AG04449 (cell line): Measurements from ENCODE around the gene DMAC2.

Source experiments
- CTCF ChIA-PET: fragments of 350-600 bp; formaldehyde crosslinking; extraction: SDS; loops from one replicate; lab custom pipeline; 2021; ENCODE audit warnings: antibody characterized with exemption; lab: Yijun Ruan, JAX
- POLR2A ChIA-PET: fragments of 400-600, 350-600 bp; formaldehyde crosslinking; extraction: SDS; loops from one replicate; lab custom pipeline; 2020; ENCODE audit warnings: antibody characterized with exemption, inconsistent platforms; lab: Yijun Ruan, JAX
- DNase-seq: peaks from one replicate; pipeline ENCODE4 v3.0.0-alpha.2; 2010; ENCODE audit warnings: low read depth, low spot score
- H3K4me3 ChIP-seq: 2 replicates; pipeline ENCODE4 v1.5.1; 2011; ENCODE audit warnings: low read depth, mild to moderate bottlenecking, control low read depth, low read length
- CTCF ChIP-seq: IDR thresholded peaks from one replicate; pipeline ENCODE4 v1.5.1; 2011; ENCODE audit warnings: mild to moderate bottlenecking, moderate library complexity, low read length, control low read depth, inconsistent platforms; ENCODE audit not compliant: insufficient read depth; ENCODE audit errors: missing control alignments

Gene DMAC2

GRCh38 chr19:41425174-41426115 is 14.3 kb downstream of the DMAC2 start:
- POLR2A ChIA-PET, result no interaction called here
- H3K4me3 ChIP-seq, result no peak overlapping the region
- CTCF ChIA-PET, result interaction anchor here (0.8 to 1.1 kb wide), 2 partner anchors 24 to 146 kb away, joined by 3 read pairs; no protein-coding TSS in a partner anchor

GRCh38 chr19:41424335-41425173 is 15.2 kb downstream of the DMAC2 start:
- TF ChIP-seq CTCF, result no peak
- no peak overlapping the region for H3K4me3 ChIP-seq
- POLR2A ChIA-PET, result no interaction called here
- DNase-seq, result no peak
- CTCF ChIA-PET, result interaction anchor here (0.8 to 1.1 kb wide), 2 partner anchors 15 to 25 kb away, joined by 3 read pairs; partner anchors contain the start of gene DMAC2

More at GRCh38 chr19:41425174-41426115, 14.3 kb downstream of the DMAC2 start:
- DNase-seq, result no peak
- TF ChIP-seq CTCF, result no peak

DNA sequence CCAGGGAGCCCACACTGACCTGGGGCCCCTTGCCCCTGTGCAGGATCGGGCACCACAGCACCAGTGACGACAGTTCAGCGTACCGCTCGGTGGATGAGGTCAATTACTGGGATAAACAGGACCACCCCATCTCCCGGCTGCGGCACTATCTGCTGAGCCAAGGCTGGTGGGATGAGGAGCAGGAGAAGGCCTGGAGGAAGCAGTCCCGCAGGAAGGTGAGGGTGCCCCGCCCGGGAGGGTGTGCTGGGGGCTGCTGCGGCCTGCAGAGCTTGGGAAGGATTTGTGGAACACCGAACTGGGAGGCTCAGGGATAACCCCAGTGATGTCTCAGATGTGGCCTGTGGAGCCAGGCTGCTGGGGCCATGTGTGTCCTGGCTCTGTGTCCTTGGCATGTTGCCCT is 16.8 kb downstream of the DMAC2 start:
- H3K4me3 ChIP-seq, result no peak overlapping the region
- no peak for DNase-seq
- POLR2A ChIA-PET, result no interaction called here
- no peak for TF ChIP-seq CTCF
- CTCF ChIA-PET, result no interaction called here

DNA sequence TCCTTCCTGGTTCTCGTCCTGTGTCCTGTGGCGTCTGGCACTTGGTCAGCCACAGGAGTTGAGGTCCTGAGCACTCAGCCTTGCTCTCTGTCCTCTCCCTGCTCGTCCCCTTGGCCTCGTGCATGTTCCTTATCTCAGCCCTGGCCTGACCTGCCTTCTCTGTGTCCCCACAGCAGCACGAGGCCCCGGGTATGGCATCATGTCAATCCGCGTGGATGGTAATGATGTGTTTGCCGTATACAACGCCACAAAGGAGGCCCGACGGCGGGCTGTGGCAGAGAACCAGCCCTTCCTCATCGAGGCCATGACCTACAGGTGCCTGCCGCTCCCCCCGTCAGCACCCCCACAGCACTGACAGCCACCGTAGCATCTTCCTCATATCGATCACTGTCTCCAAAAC is 17.3 kb downstream of the DMAC2 start:
- ChIA-PET POLR2A (no interaction called here), CTCF (interaction anchor here (1.1 kb wide), 1 partner anchor 9 kb away, joined by 3 read pairs; no protein-coding TSS in a partner anchor)
- no peak for TF ChIP-seq CTCF
- no peak for DNase-seq
- H3K4me3 ChIP-seq, result no peak overlapping the region

DNA sequence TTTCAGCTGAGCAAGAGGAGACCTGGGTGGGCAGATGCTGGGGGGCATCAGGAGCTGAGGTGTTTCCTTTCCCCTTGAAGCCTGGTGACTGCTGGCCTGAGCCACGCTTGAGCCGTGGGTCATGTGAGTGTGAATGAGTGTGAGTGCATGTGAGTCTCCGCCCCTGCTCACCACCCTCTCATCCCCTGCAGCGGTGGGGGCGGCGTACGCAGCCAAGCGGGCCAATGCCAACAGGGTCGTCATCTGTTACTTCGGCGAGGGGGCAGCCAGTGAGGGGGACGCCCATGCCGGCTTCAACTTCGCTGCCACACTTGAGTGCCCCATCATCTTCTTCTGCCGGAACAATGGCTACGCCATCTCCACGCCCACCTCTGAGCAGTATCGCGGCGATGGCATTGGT is 17.7 kb downstream of the DMAC2 start:
- CTCF ChIA-PET, result interaction anchor here (1.1 kb wide), 1 partner anchor 9 kb away, joined by 3 read pairs; no protein-coding TSS in a partner anchor
- POLR2A ChIA-PET, result no interaction called here
- TF ChIP-seq CTCF, result no peak

GRCh38 chr19:41421314-41421713 is 18.4 kb downstream of the DMAC2 start:
- DNase-seq, result no peak
- ChIA-PET CTCF (interaction anchor here (1.1 kb wide), 1 partner anchor 10 kb away, joined by 3 read pairs; no protein-coding TSS in a partner anchor), POLR2A (interaction anchor here (0.6 kb wide), 1 partner anchor 10 kb away, joined by 3 read pairs; no protein-coding TSS in a partner anchor)
- H3K4me3 ChIP-seq, result no peak overlapping the region
- TF ChIP-seq CTCF, result no peak

More for the DNA sequence above, 17.7 kb downstream of the DMAC2 start:
- DNase-seq, result no peak
- H3K4me3 ChIP-seq, result no peak overlapping the region
